Measurements from ENCODE around the gene KISS1R. TPM values are rescaled to one million over a fixed set of nuclear protein-coding genes. Genes with fewer than 3 reads are reported as not detected.
A peak's percentile ranks its signal among the peaks of the same experiment; 100 is the strongest.

Gene KISS1R
- total and polyA plus RNA-seq, 2 experiments from 2014 or later = 1.3 to 2.1 TPM

DNA sequence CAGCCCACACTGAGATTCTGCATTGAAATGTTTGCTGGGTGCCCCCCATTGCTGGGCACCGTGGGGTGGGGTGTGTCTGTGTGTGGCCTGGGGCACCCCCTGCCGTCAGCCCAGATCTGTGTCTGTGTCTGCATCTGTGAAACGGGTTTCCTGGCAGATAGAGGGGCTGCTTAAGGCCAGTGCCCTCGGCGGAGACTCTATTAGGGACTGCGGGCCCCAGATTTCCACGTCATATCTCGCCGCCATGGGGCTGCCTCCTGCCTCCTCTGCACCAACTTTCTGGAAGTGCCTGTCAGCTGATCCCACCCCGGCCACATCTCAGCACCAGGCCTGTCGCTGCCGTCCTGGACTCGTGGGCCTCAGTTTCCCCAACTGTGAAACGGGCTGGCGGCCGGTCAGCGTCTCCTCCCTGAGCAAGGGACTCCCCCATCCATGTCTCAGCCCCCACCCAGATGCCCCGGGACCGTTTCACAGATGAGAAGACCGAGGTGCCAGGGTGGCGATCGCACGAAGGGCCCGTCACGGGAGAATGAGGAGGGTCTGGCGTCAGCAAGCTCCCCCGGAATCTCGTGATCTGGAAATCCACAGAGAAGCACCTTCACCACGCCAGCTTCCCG is 30.1 kb downstream of the KISS1R start:
- H3K4me2 ChIP-seq = no peak overlapping the region
- 95% methylated on average over 30 of the region's 30 CpGs for WGBS (ENCODE audit: low lambda C conversion rate, missing lambda C conversion rate)
- peaks cover 97% of the 10 kb centered on the region for H3K79me2 ChIP-seq
- no peaks in the 10 kb centered on the region for H3K27me3 ChIP-seq
- no peaks in the 10 kb centered on the region for H3K9me2 ChIP-seq (replicated peaks; ENCODE audit: insufficient read depth)
- H3K9me3 ChIP-seq (ENCODE audit: low read depth) = no peaks in the 10 kb centered on the region
- H3K4me1 ChIP-seq (ENCODE audit: insufficient read depth) = peaks cover 52% of the 10 kb centered on the region
- peaks cover 44% of the 10 kb centered on the region for H4K20me1 ChIP-seq (ENCODE audit: insufficient read depth, poor library complexity, severe bottlenecking)
- H3K36me3 ChIP-seq (replicated peaks; ENCODE audit: insufficient read depth, low read depth) = no peaks in the 10 kb centered on the region
- TF ChIP-seq CTCF (IDR thresholded peaks at IDR 0.05; ENCODE audit: poor library complexity) (no peak), EZH2 (IDR thresholded peaks at IDR 0.05; ENCODE audit: borderline replicate concordance) (no peak), EZH2phosphoT487 (IDR thresholded peaks at IDR 0.05; ENCODE audit: low read depth, severe bottlenecking, unreplicated experiment) (no peak)
- no peak overlapping the region for H3K4me3 ChIP-seq
- H3K27ac ChIP-seq = peak overlapping the region; percentile 78
- DNase-seq (ENCODE audit: low spot score) = peak; percentile 7
- no peak overlapping the region for H2AFZ ChIP-seq

- peak overlapping the region; percentile 78 for H3K27ac ChIP-seq
- H3K4me1 ChIP-seq (ENCODE audit: insufficient read depth) = peaks cover 59% of the 10 kb centered on the region
- peak; percentile 10 for DNase-seq (ENCODE audit: low spot score)
- no peaks in the 10 kb centered on the region for H3K9me3 ChIP-seq (ENCODE audit: low read depth)
- no peak for TF ChIP-seq CTCF (IDR thresholded peaks at IDR 0.05; ENCODE audit: poor library complexity)
- TF ChIP-seq EZH2phosphoT487 (IDR thresholded peaks at IDR 0.05; ENCODE audit: low read depth, severe bottlenecking, unreplicated experiment) = no peak
- H3K79me2 ChIP-seq = peaks cover 92% of the 10 kb centered on the region
- WGBS (ENCODE audit: low lambda C conversion rate, missing lambda C conversion rate) = 90% methylated on average over 39 of the region's 47 CpGs
- H3K27me3 ChIP-seq = no peaks in the 10 kb centered on the region
- no peak overlapping the region for H3K4me3 ChIP-seq
- peaks cover 37% of the 10 kb centered on the region for H4K20me1 ChIP-seq (ENCODE audit: insufficient read depth, poor library complexity, severe bottlenecking)
- no peak overlapping the region for H3K4me2 ChIP-seq
- no peak overlapping the region for H2AFZ ChIP-seq
- no peaks in the 10 kb centered on the region for H3K9me2 ChIP-seq (replicated peaks; ENCODE audit: insufficient read depth)
- no peaks in the 10 kb centered on the region for H3K36me3 ChIP-seq (replicated peaks; ENCODE audit: insufficient read depth, low read depth)
Measured at GRCh38 chr19:947707-948539, 30.8 kb downstream of the KISS1R start.

DNA sequence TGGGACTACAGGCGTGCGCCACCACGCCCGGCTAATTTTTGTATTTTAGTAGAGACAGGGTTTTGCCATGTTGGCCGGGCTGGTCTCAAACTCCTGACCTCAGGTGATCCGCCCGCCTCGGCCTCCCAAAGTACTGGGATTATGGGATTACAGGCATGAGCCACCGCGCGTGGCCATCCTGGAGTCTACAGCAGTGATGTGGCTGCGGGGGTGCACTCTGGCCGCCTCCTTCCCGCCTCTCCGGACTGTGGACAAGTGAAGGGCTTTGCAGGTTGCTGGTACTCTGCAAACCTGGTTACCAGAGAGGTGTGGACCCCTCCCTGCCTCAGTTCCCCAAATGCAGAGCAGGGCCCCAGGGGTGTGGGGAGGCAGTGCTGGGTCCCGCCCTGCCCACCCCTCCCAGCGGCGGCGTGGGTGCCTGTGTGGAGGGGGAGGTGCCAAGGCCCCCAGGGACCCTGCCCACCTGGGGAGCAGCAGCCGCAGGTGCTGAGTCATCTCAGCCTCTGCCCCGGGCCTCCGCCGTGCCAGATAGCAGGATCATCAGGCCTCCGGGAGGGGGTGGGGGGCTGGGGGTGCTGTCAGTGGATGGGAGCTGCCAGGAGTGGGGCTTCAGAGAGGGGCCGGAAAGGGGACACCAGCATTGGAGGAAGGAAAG is 31.8 kb downstream of the KISS1R start:
- 72% methylated on average over 23 of the region's 25 CpGs for WGBS (ENCODE audit: low lambda C conversion rate, missing lambda C conversion rate)
- H3K27me3 ChIP-seq = no peaks in the 10 kb centered on the region
- H2AFZ ChIP-seq = no peak overlapping the region
- peak; percentile 37 for DNase-seq (ENCODE audit: low spot score)
- H3K9me3 ChIP-seq (ENCODE audit: low read depth) = no peaks in the 10 kb centered on the region
- no peaks in the 10 kb centered on the region for H3K9me2 ChIP-seq (replicated peaks; ENCODE audit: insufficient read depth)
- H4K20me1 ChIP-seq (ENCODE audit: insufficient read depth, poor library complexity, severe bottlenecking) = peaks cover 29% of the 10 kb centered on the region
- no peaks in the 10 kb centered on the region for H3K36me3 ChIP-seq (replicated peaks; ENCODE audit: insufficient read depth, low read depth)
- no peak for TF ChIP-seq CTCF (IDR thresholded peaks at IDR 0.05; ENCODE audit: poor library complexity)
- no peak for TF ChIP-seq EZH2 (IDR thresholded peaks at IDR 0.05; ENCODE audit: borderline replicate concordance)
- TF ChIP-seq EZH2phosphoT487 (IDR thresholded peaks at IDR 0.05; ENCODE audit: low read depth, severe bottlenecking, unreplicated experiment) = no peak
- peaks cover 65% of the 10 kb centered on the region for H3K4me1 ChIP-seq (ENCODE audit: insufficient read depth)
- H3K4me3 ChIP-seq = no peak overlapping the region
- H3K79me2 ChIP-seq = peaks cover 92% of the 10 kb centered on the region
- H3K27ac ChIP-seq = peak overlapping the region; percentile 78
- no peak overlapping the region for H3K4me2 ChIP-seq

Measured in hepatocyte (in vitro differentiated cells).